HCT116 (cell line): ENCODE results near the gene WASF1. TPM values are rescaled to one million over a fixed set of nuclear protein-coding genes. Genes with fewer than 3 reads are reported as not detected.

Experiments used
- ATAC-seq: fragments of 200-7000 bp; cut with Tn5 transposase; 2 replicates; pipeline ENCODE4 v1.9.1; 2020; ENCODE audit warnings: mild to moderate bottlenecking, moderate library complexity
- BruUV-seq: library from RNA; stranded (reverse); fragments of 400-500 nt; replicated peaks from 2 replicates; lab custom pipeline; 2021; lab: Mats Ljungman, UMichigan
- CTCF ChIA-PET: fragments of 300-600 bp; sonication (Branson Sonifier 250); formaldehyde crosslinking; loops from one replicate; lab custom pipeline; 2021; ENCODE audit warnings: antibody characterized with exemption; lab: Charles Lee
- POLR2A ChIA-PET: fragments of 300-600, 350-600 bp; sonication (Branson Sonifier 250); formaldehyde crosslinking; loops from one replicate; lab custom pipeline; 2021; ENCODE audit warnings: antibody characterized with exemption; lab: Charles Lee
- RAD21 ChIA-PET, 2 experiments: fragments of 300-600 bp; sonication (Branson Sonifier 250); formaldehyde crosslinking; loops; one replicate each; lab custom pipeline; 2023; ENCODE audit warnings: low total read pairs in 2 of 2; ENCODE audit not compliant: uncharacterized antibody in 2 of 2, unreplicated experiment in 2 of 2, low non-redundant PET in 1 of 2; lab: Charles Lee
- DNase-seq: peaks from one replicate; pipeline ENCODE4 v3.0.0-alpha.2; 2010; ENCODE audit warnings: low read depth, low spot score
- H2AFZ ChIP-seq: fragments of 200-600 bp; shearing (Covaris generic), sonication (generic); 2 replicates; pipeline ENCODE4 v1.6.1; 2017; ENCODE audit warnings: low read depth, mixed run types, mixed read lengths, antibody characterized with exemption, low read length; ENCODE audit not compliant: poor library complexity, severe bottlenecking
- H3K27ac ChIP-seq: 2 replicates; pipeline ENCODE4 v1.5.1; 2012; ENCODE audit warnings: low read depth, low read length
- H3K27me3 ChIP-seq: fragments of 200-600 bp; sonication (generic); 2 replicates; pipeline ENCODE4 v1.6.1; 2016; ENCODE audit warnings: mixed run types, low read length, mixed read lengths; ENCODE audit not compliant: insufficient read depth
- H3K36me3 ChIP-seq, 2 experiments: fragments of 200-500 bp in 1 of 2; fragments of 200-600 bp in 1 of 2; sonication (Bioruptor generic) in 1 of 2; sonication (generic) in 1 of 2; 2 replicates each; pipeline versions ENCODE4 v1.5.1 to v1.6.1; 2014 to 2016; ENCODE audit warnings: low read length in 2 of 2, inconsistent platforms in 1 of 2, mixed read lengths in 1 of 2, mixed run types in 1 of 2; ENCODE audit not compliant: insufficient read depth in 2 of 2, control insufficient read depth in 1 of 2
- H3K4me1 ChIP-seq, 2 experiments: fragments of 200-600 bp in 1 of 2; sonication (generic) in 1 of 2; 2 replicates each; pipeline versions ENCODE4 v1.5.1 to v1.6.1; 2012 to 2017; ENCODE audit warnings: low read length in 2 of 2, inconsistent platforms in 1 of 2, mild to moderate bottlenecking in 1 of 2, mixed read lengths in 1 of 2, mixed run types in 1 of 2, moderate library complexity in 1 of 2; ENCODE audit not compliant: insufficient read depth in 2 of 2, control insufficient read depth in 1 of 2
- H3K4me2 ChIP-seq: fragments of 200-600 bp; sonication (generic); 2 replicates; pipeline ENCODE4 v1.6.1; 2017; ENCODE audit warnings: mixed run types, low read length, mixed read lengths
- H3K4me3 ChIP-seq, 2 experiments: fragments of 200-600 bp in 1 of 2; sonication (generic) in 1 of 2; replicated peaks in 1 of 2; 2 replicates each; pipeline ENCODE4 v1.5.1; 2011 to 2016; ENCODE audit warnings: low read length in 2 of 2, control low read depth in 1 of 2, low read depth in 1 of 2, mild to moderate bottlenecking in 1 of 2, mixed read lengths in 1 of 2, mixed run types in 1 of 2
- H3K79me2 ChIP-seq: fragments of 200-600 bp; sonication (generic); 2 replicates; pipeline ENCODE4 v1.6.1; 2017; ENCODE audit warnings: mild to moderate bottlenecking, mixed run types, low read length, moderate library complexity, mixed read lengths; ENCODE audit not compliant: insufficient read depth
- H3K9ac ChIP-seq: fragments of 200-600 bp; sonication (generic); 2 replicates; pipeline ENCODE4 v1.6.1; 2016; ENCODE audit warnings: low read length, mixed read lengths
- H3K9me2 ChIP-seq: fragments of 200-600 bp; sonication (generic), shearing (Covaris generic); 2 replicates; pipeline ENCODE4 v1.6.1; 2017; ENCODE audit warnings: mixed run types, mild to moderate bottlenecking, moderate library complexity; ENCODE audit not compliant: insufficient read depth
- H3K9me3 ChIP-seq, 2 experiments: fragments of 200-500 bp in 1 of 2; fragments of 200-600 bp in 1 of 2; sonication (Bioruptor generic) in 1 of 2; sonication (generic) in 1 of 2; 2 replicates each; pipeline ENCODE4 v1.6.1; 2014 to 2017; ENCODE audit warnings: low read length in 2 of 2, mixed read lengths in 2 of 2, inconsistent platforms in 1 of 2, low read depth in 1 of 2, mild to moderate bottlenecking in 1 of 2, mixed run types in 1 of 2, moderate library complexity in 1 of 2; ENCODE audit not compliant: control insufficient read depth in 1 of 2, insufficient read depth in 1 of 2
- H4K20me1 ChIP-seq: fragments of 200-600 bp; sonication (generic), shearing (Covaris generic); 2 replicates; pipeline ENCODE4 v1.6.1; 2017; ENCODE audit warnings: mixed run types, mild to moderate bottlenecking, moderate library complexity; ENCODE audit not compliant: insufficient read depth
- CBX3 ChIP-seq: IDR thresholded peaks from 2 replicates; pipeline ENCODE4 v1.6.1; 2012; ENCODE audit warnings: low read depth
- CEBPB ChIP-seq: IDR thresholded peaks from 2 replicates; pipeline ENCODE4 v1.6.1; 2012; ENCODE audit warnings: low read depth
- EZH2 ChIP-seq: fragments of 200-600 bp; sonication (generic); IDR thresholded peaks from 2 replicates; pipeline ENCODE4 v1.6.1; 2017; ENCODE audit warnings: antibody characterized with exemption, mixed run types
- EZH2phosphoT487 ChIP-seq: fragments of 200-600 bp; IDR thresholded peaks from 2 replicates; pipeline ENCODE4 v1.6.1; 2018; ENCODE audit warnings: antibody characterized with exemption, borderline replicate concordance
- FOSL1 ChIP-seq: IDR thresholded peaks from 2 replicates; pipeline ENCODE4 v1.6.1; 2012; ENCODE audit warnings: low read depth
- JUND ChIP-seq: IDR thresholded peaks from 2 replicates; pipeline ENCODE4 v1.6.1; 2012
- POLR2A ChIP-seq: IDR thresholded peaks from 2 replicates; pipeline ENCODE4 v1.7.0; 2011; ENCODE audit warnings: borderline replicate concordance; ENCODE audit not compliant: insufficient read depth, insufficient read length; ENCODE audit errors: extremely low read depth
- POLR2AphosphoS5 ChIP-seq: IDR thresholded peaks from 2 replicates; pipeline ENCODE4 v1.6.1; 2011; ENCODE audit warnings: mild to moderate bottlenecking, low read depth, low read length, moderate library complexity
- SIN3A ChIP-seq: IDR thresholded peaks from 2 replicates; pipeline ENCODE4 v1.6.1; 2012; ENCODE audit warnings: low read depth
- SP1 ChIP-seq: IDR thresholded peaks from 2 replicates; pipeline ENCODE4 v1.6.1; 2012; ENCODE audit warnings: low read depth
- SRF ChIP-seq: IDR thresholded peaks from 2 replicates; pipeline ENCODE4 v1.6.1; 2012; ENCODE audit warnings: low read depth
- TCF7L2 ChIP-seq: IDR thresholded peaks from 2 replicates; pipeline ENCODE4 v1.7.0; 2011; ENCODE audit warnings: borderline replicate concordance, inconsistent platforms; ENCODE audit not compliant: insufficient read depth, insufficient read length; ENCODE audit errors: extremely low read depth
- YY1 ChIP-seq: IDR thresholded peaks from 2 replicates; pipeline ENCODE4 v1.6.1; 2011; ENCODE audit warnings: low read length, low read depth, moderate library complexity, mild to moderate bottlenecking; ENCODE audit not compliant: insufficient replicate concordance; ENCODE audit errors: extremely low read depth
- ZFX ChIP-seq: fragments of 450-650 bp; IDR thresholded peaks from 2 replicates; pipeline ENCODE4 v1.6.1; 2017
- intact Hi-C: fragments of 100-400 bp; cut with micrococcal nuclease; formaldehyde crosslinking; loops from 2 replicates; pipeline ENCODE4 v1.10.0; 2022
- total RNA-seq: library from RNA; stranded (reverse); gene quantifications from one replicate; pipeline ENCODE4 v1.2.1, GENCODE V29; 2021; ENCODE audit not compliant: unreplicated experiment
- TF ChIP-seq, protein P1 (sequence below): IDR thresholded peaks from 2 replicates; pipeline ENCODE4 v1.6.1; 2011; ENCODE audit warnings: mild to moderate bottlenecking, low read length, moderate library complexity; ENCODE audit not compliant: insufficient replicate concordance; ENCODE audit errors: extremely low read depth
- TF ChIP-seq, protein P2 (sequence below), 3 experiments: fragments of 200-600 bp in 1 of 3; sonication (generic) in 1 of 3; IDR thresholded peaks in 2 of 3; conservative IDR thresholded peaks in 1 of 3; 2 replicates each; pipeline ENCODE4 v1.5.1; 2012 to 2017; ENCODE audit warnings: low read depth in 2 of 3, low read length in 2 of 3, antibody characterized with exemption in 1 of 3, borderline replicate concordance in 1 of 3, control low read depth in 1 of 3, mild to moderate bottlenecking in 1 of 3, mixed read lengths in 1 of 3, mixed run types in 1 of 3, moderate library complexity in 1 of 3; ENCODE audit not compliant: insufficient read depth in 1 of 3
- TF ChIP-seq, protein P3 (sequence below): IDR thresholded peaks from 2 replicates; pipeline ENCODE4 v1.6.1; 2012
- TF ChIP-seq, protein P4 (sequence below): IDR thresholded peaks from 2 replicates; pipeline ENCODE4 v1.6.1; 2012; ENCODE audit warnings: low read depth

The WASF1 gene
- total RNA-seq, 1 experiment from 2014 or later = 25.9 TPM

DNA sequence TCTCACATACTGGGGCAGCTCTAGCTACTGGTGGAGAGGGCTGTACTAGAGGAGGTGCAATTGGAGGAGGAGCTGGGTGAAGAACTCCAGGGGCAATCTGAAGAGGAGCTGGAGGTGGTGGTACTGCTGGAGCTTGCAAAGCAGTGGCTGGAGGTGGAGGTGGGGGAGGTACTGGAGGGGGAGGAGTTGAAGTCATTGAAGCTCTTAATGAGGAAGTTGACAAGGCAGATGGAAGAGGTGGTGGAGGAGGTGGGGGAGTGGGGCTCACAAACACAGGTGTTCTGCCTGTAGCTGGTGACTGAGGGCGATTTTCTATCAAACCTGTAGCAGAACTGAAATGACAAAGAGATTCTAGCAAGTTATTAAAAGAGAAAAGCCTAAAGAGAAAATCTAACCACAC lies 77.6 kb downstream of the WASF1 start:
- no peaks in the 10 kb centered on the region for H3K27me3 ChIP-seq
- intact Hi-C loops = no loop called here
- TF ChIP-seq ZFX (no peak), CBX3 (no peak), POLR2A (no peak), SIN3A (no peak), POLR2AphosphoS5 (no peak), SP1 (no peak), JUND (no peak), TCF7L2 (no peak), SRF (no peak), FOSL1 (no peak), EZH2 (no peak), YY1 (no peak), EZH2phosphoT487 (no peak), CEBPB (no peak)
- TF ChIP-seq, protein P1, sequence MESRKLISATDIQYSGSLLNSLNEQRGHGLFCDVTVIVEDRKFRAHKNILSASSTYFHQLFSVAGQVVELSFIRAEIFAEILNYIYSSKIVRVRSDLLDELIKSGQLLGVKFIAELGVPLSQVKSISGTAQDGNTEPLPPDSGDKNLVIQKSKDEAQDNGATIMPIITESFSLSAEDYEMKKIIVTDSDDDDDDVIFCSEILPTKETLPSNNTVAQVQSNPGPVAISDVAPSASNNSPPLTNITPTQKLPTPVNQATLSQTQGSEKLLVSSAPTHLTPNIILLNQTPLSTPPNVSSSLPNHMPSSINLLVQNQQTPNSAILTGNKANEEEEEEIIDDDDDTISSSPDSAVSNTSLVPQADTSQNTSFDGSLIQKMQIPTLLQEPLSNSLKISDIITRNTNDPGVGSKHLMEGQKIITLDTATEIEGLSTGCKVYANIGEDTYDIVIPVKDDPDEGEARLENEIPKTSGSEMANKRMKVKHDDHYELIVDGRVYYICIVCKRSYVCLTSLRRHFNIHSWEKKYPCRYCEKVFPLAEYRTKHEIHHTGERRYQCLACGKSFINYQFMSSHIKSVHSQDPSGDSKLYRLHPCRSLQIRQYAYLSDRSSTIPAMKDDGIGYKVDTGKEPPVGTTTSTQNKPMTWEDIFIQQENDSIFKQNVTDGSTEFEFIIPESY = no peak
- TF ChIP-seq, protein P2, sequence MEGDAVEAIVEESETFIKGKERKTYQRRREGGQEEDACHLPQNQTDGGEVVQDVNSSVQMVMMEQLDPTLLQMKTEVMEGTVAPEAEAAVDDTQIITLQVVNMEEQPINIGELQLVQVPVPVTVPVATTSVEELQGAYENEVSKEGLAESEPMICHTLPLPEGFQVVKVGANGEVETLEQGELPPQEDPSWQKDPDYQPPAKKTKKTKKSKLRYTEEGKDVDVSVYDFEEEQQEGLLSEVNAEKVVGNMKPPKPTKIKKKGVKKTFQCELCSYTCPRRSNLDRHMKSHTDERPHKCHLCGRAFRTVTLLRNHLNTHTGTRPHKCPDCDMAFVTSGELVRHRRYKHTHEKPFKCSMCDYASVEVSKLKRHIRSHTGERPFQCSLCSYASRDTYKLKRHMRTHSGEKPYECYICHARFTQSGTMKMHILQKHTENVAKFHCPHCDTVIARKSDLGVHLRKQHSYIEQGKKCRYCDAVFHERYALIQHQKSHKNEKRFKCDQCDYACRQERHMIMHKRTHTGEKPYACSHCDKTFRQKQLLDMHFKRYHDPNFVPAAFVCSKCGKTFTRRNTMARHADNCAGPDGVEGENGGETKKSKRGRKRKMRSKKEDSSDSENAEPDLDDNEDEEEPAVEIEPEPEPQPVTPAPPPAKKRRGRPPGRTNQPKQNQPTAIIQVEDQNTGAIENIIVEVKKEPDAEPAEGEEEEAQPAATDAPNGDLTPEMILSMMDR (IDR thresholded peaks at IDR 0.05 in 2 of 3, conservative IDR thresholded peaks at IDR 0.05 in 1 of 3; ENCODE audit: borderline replicate concordance in 1 of 3, insufficient read depth in 1 of 3, low read depth in 2 of 3, low read length in 2 of 3) = no peak
- TF ChIP-seq, protein P3, sequence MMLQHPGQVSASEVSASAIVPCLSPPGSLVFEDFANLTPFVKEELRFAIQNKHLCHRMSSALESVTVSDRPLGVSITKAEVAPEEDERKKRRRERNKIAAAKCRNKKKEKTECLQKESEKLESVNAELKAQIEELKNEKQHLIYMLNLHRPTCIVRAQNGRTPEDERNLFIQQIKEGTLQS = no peak
- TF ChIP-seq, protein P4, sequence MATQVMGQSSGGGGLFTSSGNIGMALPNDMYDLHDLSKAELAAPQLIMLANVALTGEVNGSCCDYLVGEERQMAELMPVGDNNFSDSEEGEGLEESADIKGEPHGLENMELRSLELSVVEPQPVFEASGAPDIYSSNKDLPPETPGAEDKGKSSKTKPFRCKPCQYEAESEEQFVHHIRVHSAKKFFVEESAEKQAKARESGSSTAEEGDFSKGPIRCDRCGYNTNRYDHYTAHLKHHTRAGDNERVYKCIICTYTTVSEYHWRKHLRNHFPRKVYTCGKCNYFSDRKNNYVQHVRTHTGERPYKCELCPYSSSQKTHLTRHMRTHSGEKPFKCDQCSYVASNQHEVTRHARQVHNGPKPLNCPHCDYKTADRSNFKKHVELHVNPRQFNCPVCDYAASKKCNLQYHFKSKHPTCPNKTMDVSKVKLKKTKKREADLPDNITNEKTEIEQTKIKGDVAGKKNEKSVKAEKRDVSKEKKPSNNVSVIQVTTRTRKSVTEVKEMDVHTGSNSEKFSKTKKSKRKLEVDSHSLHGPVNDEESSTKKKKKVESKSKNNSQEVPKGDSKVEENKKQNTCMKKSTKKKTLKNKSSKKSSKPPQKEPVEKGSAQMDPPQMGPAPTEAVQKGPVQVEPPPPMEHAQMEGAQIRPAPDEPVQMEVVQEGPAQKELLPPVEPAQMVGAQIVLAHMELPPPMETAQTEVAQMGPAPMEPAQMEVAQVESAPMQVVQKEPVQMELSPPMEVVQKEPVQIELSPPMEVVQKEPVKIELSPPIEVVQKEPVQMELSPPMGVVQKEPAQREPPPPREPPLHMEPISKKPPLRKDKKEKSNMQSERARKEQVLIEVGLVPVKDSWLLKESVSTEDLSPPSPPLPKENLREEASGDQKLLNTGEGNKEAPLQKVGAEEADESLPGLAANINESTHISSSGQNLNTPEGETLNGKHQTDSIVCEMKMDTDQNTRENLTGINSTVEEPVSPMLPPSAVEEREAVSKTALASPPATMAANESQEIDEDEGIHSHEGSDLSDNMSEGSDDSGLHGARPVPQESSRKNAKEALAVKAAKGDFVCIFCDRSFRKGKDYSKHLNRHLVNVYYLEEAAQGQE = no peak
- no peaks in the 10 kb centered on the region for H3K9me3 ChIP-seq
- CTCF ChIA-PET = interaction anchor here (0.6 kb wide), 1 partner anchor 58 kb away, joined by 4 read pairs; no protein-coding TSS in a partner anchor
- DNase-seq = no peak
- H4K20me1 ChIP-seq = no peaks in the 10 kb centered on the region
- H3K27ac ChIP-seq = no peak overlapping the region
- H3K9ac ChIP-seq = no peak overlapping the region
- H3K9me2 ChIP-seq = no peaks in the 10 kb centered on the region
- ATAC-seq = no peak
- no TSS peak for BruUV-seq
- peaks cover 0 to 10% of the 10 kb centered on the region in 2 experiments; a peak in 2 of 4 replicates for H3K36me3 ChIP-seq
- no peaks in the 10 kb centered on the region for H3K4me1 ChIP-seq
- no peak overlapping the region for H3K4me3 ChIP-seq
- POLR2A ChIA-PET = no interaction called here
- H3K4me2 ChIP-seq = no peak overlapping the region
- H3K79me2 ChIP-seq = no peaks in the 10 kb centered on the region
- H2AFZ ChIP-seq = no peak overlapping the region
- RAD21 ChIA-PET = no interaction called here
